NCI-H187 treated with DMSO at 0.1 percent for 48 hours (cell line): ENCODE results near the gene EVA1B.

ENCODE experiments used
- DNase-seq: peaks from one replicate; lab custom pipeline; 2025; lab: John Stamatoyannopoulos, UW

EVA1B gene

GRCh38 chr1:36346741-36347370 lies 23.4 kb upstream of the EVA1B start:
- no peak for DNase-seq

- DNase-seq = no peak
Observed at GRCh38 chr1:36345353-36345752, 21.9 kb upstream of the EVA1B start.

- no peak for DNase-seq
Observed at GRCh38 chr1:36344395-36344680, 20.9 kb upstream of the EVA1B start.

GRCh38 chr1:36343651-36344394 lies 20.4 kb upstream of the EVA1B start:
- DNase-seq = no peak

DNA sequence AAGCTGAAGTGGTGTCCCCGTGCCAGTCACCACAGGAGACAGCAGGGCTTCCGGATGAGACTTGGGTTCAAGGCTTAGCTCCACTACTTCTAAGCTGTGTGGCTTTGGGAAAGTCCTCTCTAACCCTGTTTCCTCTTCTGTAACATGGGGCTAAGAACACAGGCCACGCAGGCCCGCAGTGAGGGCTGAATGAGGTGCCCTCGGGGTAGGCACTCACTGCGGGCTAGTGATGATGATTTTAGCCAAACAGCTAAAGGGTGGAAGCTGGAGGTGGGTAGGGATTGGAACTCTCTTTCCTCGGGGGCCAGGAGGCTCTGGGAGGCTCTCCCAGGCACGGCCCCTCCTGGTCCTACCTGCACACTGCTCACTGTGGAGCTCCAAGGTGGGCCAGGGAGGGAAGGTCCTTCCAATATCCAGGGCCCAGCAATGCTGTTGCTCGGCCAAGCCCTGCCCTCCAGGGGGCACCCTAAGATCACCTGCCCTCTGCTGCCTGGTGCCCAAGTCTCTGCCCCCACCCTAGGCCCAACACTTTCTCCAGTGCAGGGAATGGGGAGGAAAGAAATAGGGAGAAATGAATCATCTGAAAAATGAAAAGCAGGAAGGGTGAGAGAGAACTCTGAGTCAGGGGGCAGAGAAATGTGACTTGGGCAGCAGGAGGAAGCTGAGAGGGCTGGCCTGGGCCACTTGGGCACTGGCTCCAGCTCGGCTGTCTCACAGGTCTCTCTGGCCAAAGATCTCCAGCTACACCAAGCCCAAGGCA lies 19.2 kb upstream of the EVA1B start:
- no peak for DNase-seq

- DNase-seq = no peak
Observed at GRCh38 chr1:36341626-36342320, 18.3 kb upstream of the EVA1B start.

- no peak for DNase-seq
Observed at GRCh38 chr1:36339615-36340014, 16.2 kb upstream of the EVA1B start.

GRCh38 chr1:36339215-36339614 lies 15.8 kb upstream of the EVA1B start:
- no peak for DNase-seq

DNA sequence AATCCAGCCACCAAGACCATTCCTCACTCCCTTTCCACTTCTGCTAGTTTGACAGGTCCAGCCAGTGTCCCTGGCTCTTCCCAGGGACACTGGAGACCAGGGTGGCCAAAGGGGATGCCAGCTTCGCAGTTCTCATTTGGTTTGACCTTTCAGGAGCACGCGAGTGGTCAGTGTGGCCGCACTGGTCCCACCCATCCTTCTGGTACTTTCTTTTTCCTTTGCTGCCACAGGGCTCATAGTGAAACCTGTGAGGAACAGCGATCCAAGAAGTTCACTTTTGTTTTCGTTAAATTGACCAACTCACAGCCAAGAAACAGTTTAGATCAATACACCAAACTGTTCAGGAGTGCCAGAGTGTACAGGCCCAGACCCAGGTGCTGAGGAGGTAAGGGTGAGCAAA lies 14.4 kb upstream of the EVA1B start:
- DNase-seq = no peak

GRCh38 chr1:36330940-36331339 lies 7.5 kb upstream of the EVA1B start:
- no peak for DNase-seq

GRCh38 chr1:36329817-36330216 lies 6.4 kb upstream of the EVA1B start:
- no peak for DNase-seq

GRCh38 chr1:36328713-36329112 lies 5.3 kb upstream of the EVA1B start:
- DNase-seq = no peak

GRCh38 chr1:36328088-36328480 lies 4.6 kb upstream of the EVA1B start:
- DNase-seq = no peak

GRCh38 chr1:36327421-36328087 lies 4.1 kb upstream of the EVA1B start:
- no peak for DNase-seq

GRCh38 chr1:36326499-36326898 lies 3.1 kb upstream of the EVA1B start:
- no peak for DNase-seq

GRCh38 chr1:36324353-36324703 lies 883 bp upstream of the EVA1B start:
- no peak for DNase-seq

DNA sequence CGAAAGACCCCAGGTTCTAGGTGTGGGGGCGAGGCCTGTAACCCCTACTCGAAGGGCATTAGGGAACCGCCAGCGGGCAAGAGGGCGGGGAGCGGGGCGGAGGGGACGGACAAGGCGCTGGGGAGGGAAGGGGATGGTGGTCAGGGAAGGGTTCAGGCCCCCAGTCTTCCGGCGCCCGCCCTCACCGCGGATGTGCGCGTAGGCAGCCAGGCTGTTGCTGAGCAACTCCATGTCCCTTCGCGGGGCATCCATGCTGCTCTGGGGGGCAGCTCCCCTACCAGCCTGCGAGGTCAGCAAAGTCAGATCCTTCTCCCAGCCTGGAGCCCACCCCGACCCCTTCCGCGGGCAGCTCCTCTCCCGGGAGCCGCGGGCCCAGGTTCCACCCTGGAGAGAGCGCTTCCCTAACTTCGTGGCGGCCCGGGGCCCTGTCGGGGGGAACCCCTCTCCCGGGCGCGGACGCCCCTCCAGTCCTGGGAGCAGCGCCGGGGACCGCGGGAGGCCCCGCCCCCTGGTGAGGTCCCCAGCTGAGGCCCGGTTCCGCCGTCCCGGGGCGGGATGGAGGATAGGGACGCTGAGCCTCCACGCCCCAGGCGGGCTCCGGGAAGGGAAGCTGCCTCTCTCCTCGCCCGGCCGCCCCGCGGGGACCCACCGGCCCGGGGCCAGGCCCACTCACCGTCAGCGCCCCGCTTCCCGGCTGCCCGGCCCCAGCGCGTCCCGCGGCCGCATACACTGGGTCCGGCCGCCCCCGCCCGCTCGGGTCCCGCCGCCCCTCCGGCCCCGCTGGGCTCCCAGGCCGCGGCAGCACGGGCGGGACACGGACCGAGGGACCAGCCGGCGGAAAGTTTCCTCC lies 434 bp downstream of the EVA1B start:
- DNase-seq = no peak

DNA sequence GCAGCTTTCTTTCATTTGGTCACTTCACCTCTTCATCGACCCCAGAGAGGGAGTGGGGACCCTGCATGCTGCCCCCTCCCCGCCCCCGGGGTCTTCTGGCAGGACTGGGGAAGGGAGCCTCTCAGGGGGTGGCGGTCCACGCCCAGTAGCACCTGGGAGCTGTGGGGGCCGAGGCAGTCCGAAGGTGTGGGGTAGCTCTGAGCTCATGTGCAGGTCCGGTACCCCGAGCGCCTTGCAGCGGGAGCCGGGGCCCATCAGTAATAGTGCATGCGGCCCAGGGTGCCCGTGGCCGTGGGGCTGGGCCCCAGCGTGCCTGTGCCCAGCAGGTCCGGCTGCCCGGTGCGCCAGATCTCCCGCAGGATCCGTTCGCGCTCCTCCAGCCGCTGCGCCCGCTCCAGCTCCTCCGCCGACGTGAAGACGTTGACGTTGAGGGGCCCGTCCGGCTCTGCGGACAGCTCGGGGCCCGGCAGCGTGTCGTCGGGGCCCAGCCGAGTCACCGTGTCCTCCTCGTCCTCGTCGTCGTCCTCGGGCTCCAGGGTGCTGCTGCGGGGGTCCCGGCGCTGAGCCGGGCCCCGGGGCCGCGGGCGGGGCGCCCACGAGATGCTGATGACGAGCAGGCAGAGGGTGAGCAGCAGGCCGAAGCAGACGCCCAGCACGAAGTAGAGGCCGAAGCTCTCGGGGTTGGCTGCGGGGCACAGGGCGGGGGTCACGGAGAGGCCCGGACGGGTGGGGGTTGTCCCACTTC lies 1.2 kb downstream of the EVA1B start:
- DNase-seq = no peak

- DNase-seq = no peak
Observed at GRCh38 chr1:36321119-36321951, 2.1 kb downstream of the EVA1B start.

DNA sequence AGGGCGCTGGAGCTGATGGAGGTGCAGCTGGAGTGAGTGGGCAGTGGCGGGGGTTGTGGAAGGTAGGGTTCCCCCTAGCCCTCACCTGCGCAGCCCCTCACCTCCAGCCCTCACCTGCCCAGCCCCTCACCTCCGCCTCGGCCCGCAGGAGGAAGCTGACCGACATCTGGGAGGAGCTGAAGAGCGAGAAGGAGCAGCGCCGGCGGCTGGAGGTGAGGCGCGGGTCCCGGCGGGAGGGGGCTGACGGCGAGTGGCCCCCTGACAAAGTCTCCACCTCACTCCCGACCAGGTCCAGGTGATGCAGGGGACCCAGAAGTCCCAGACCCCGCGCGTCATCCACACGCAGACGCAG lies 2.7 kb downstream of the EVA1B start:
- no peak for DNase-seq
